NAMALWA (cell line): ENCODE results near the gene RPL12.

ENCODE experiments used
- DNase-seq: peaks from one replicate; pipeline ENCODE4 v3.0.0-alpha.2; 2015; ENCODE audit warnings: low spot score

The RPL12 gene

DNA sequence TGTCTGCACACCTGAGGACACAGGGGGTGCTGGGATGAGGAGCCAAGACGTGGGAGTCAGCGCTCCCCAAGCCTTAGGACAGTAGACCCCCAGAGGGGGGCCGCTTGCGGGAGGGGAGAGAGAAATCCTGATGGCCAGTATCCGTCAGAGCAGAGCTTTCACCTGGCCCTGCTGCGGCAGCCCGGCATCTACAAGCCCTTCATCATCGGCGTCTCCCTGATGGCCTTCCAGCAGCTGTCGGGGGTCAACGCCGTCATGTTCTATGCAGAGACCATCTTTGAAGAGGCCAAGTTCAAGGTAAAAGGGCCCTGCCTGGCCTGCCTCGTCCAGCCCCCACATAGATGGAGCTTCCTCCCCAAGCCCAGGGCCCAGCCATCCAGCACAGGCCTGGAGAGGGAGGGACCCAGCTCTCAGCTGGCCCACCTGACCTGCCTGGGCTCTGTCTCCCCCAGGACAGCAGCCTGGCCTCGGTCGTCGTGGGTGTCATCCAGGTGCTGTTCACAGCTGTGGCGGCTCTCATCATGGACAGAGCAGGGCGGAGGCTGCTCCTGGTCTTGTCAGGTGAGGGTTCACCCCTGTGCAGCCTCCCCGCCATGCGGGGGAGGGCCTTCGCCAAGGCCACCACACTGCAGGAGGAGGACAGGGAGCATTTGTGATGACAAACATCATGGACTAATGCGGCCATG, 47.6 kb downstream of the RPL12 start:
- DNase-seq, result no peak

GRCh38 chr9:127402401-127403090, 48.7 kb downstream of the RPL12 start:
- DNase-seq, result no peak

GRCh38 chr9:127399736-127400269, 51.4 kb downstream of the RPL12 start:
- no peak for DNase-seq

GRCh38 chr9:127398715-127399400, 52.3 kb downstream of the RPL12 start:
- DNase-seq, result no peak

GRCh38 chr9:127398275-127398647, 52.9 kb downstream of the RPL12 start:
- no peak for DNase-seq
